ENCODE measurements around the gene VPS9D1. TPM values are rescaled to one million over a fixed set of nuclear protein-coding genes. Genes with fewer than 3 reads are reported as not detected.

Gene VPS9D1
- total RNA-seq, 1 experiment from 2014 or later = 4.2 TPM

DNA sequence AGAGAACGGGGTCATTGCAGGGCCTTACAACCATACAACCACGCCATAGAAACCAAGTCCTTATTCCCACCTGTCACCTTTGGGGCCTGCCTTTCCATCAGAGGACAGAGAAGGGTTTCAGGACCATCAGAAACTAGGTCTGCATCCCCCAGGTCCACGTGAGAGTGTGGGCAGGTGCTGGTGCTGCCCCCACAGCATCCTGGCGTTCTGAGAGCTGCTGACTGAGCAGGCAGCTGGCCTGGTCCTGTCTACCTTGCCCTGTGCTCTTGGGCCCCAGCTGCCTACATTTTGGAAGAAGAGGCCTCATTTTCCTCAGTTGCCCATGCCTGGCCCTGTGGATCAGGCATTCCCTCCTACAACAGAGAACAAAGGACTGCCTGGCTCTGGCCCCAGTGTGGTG lies 22.2 kb upstream of the VPS9D1 start:
- Mint-ChIP-seq H3K27me3 (ENCODE audit: low read depth) (no peaks in the 10 kb centered on the region), H3K27ac (peak overlapping the region; percentile 70; the same call in 1 of the 2 replicates), H3K4me3 (no peak overlapping the region), H3K36me3 (peaks cover 72% of the 10 kb centered on the region), H3K4me1 (no peaks in the 10 kb centered on the region), H3K9me3 (no peaks in the 10 kb centered on the region)
- ChIA-PET POLR2A (no interaction called here), CTCF (interaction anchor here (0.9 to 1.9 kb wide), 2 partner anchors 37 to 118 kb away, joined by 3 to 6 read pairs; no protein-coding TSS in a partner anchor)
- ATAC-seq (no peak), DNase-seq (ENCODE audit: low spot score) (no peak)
- no peak for TF ChIP-seq ZNF263 (CRISPR knock-in tag; IDR thresholded peaks at IDR 0.05; ENCODE audit: low read depth)
- TF ChIP-seq ZNF219 (CRISPR knock-in tag; IDR thresholded peaks at IDR 0.05; ENCODE audit: borderline replicate concordance) = no peak
- no peak for TF ChIP-seq ELF4 (CRISPR knock-in tag; IDR thresholded peaks at IDR 0.05; ENCODE audit: low read depth)
- no peak for TF ChIP-seq ZNF121 (CRISPR knock-in tag; IDR thresholded peaks at IDR 0.05)
- TF ChIP-seq JAZF1 (CRISPR knock-in tag; IDR thresholded peaks at IDR 0.05) = no peak
- no peak for TF ChIP-seq ETV6 (CRISPR knock-in tag; IDR thresholded peaks at IDR 0.05)
- no peak for TF ChIP-seq TCF7 (CRISPR knock-in tag; IDR thresholded peaks at IDR 0.05; ENCODE audit: low read depth)

DNA sequence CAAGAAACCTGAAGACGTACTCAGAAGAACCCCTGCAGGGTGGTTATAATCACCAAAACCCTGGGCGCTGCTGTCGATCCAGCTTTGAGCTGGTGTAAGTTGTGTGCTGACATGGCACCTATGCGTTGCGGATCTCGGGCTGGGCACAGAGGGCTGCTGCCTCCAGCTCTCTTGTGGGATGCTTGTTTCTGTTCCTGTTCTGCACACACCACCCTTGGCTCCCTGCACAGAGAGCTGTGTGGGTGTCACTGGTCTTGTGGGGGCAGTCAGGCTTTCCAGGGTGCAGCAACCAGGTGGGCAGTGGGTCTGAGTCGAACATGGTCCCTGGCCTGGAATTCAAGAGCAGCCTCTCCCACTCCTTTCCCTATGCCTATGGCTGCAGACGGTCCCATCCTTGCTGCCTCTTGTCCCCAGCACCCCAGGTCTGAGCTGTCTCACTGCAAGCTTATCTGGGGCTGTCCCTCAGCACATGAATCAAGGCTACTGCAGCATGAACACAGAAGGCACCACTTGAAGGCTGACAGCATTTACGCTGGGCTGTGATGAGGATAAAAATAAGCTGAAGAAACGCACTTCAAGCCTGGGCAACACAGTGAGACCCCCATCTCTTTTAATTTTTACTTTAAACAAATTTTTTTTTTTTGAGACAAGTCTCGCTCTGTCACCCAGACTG lies 20.8 kb upstream of the VPS9D1 start:
- POLR2A ChIA-PET = interaction anchor here (0.6 kb wide), 1 partner anchor 29 kb away, joined by 3 read pairs; no protein-coding TSS in a partner anchor
- H3K36me3 Mint-ChIP-seq = peaks cover 73% of the 10 kb centered on the region
- CTCF ChIA-PET = interaction anchor here (1.1 to 1.9 kb wide), 2 partner anchors 36 to 41 kb away, joined by 4 to 6 read pairs; no protein-coding TSS in a partner anchor
- DNase-seq (ENCODE audit: low spot score) = no peak
- ATAC-seq = no peak
- TF ChIP-seq NFATC4 (CRISPR knock-in tag; IDR thresholded peaks at IDR 0.05) (no peak), NFYB (CRISPR knock-in tag; conservative IDR thresholded peaks at IDR 0.05; ENCODE audit: low read depth) (no peak), MYBL2 (CRISPR knock-in tag; IDR thresholded peaks at IDR 0.05) (no peak), TCF7 (CRISPR knock-in tag; IDR thresholded peaks at IDR 0.05; ENCODE audit: low read depth) (no peak), TP53 (CRISPR knock-in tag; IDR thresholded peaks at IDR 0.05) (no peak), SP1 (CRISPR knock-in tag; conservative IDR thresholded peaks at IDR 0.05) (no peak)
- TF ChIP-seq, protein P1, sequence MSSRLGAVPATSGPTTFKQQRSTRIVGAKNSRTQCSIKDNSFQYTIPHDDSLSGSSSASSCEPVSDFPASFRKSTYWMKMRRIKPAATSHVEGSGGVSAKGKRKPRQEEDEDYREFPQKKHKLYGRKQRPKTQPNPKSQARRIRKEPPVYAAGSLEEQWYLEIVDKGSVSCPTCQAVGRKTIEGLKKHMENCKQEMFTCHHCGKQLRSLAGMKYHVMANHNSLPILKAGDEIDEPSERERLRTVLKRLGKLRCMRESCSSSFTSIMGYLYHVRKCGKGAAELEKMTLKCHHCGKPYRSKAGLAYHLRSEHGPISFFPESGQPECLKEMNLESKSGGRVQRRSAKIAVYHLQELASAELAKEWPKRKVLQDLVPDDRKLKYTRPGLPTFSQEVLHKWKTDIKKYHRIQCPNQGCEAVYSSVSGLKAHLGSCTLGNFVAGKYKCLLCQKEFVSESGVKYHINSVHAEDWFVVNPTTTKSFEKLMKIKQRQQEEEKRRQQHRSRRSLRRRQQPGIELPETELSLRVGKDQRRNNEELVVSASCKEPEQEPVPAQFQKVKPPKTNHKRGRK (CRISPR knock-in tag; IDR thresholded peaks at IDR 0.05; ENCODE audit: borderline replicate concordance) = no peak
- TF ChIP-seq, protein P2, sequence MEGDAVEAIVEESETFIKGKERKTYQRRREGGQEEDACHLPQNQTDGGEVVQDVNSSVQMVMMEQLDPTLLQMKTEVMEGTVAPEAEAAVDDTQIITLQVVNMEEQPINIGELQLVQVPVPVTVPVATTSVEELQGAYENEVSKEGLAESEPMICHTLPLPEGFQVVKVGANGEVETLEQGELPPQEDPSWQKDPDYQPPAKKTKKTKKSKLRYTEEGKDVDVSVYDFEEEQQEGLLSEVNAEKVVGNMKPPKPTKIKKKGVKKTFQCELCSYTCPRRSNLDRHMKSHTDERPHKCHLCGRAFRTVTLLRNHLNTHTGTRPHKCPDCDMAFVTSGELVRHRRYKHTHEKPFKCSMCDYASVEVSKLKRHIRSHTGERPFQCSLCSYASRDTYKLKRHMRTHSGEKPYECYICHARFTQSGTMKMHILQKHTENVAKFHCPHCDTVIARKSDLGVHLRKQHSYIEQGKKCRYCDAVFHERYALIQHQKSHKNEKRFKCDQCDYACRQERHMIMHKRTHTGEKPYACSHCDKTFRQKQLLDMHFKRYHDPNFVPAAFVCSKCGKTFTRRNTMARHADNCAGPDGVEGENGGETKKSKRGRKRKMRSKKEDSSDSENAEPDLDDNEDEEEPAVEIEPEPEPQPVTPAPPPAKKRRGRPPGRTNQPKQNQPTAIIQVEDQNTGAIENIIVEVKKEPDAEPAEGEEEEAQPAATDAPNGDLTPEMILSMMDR (IDR thresholded peaks at IDR 0.05) = no peak
- TF ChIP-seq, protein P3, sequence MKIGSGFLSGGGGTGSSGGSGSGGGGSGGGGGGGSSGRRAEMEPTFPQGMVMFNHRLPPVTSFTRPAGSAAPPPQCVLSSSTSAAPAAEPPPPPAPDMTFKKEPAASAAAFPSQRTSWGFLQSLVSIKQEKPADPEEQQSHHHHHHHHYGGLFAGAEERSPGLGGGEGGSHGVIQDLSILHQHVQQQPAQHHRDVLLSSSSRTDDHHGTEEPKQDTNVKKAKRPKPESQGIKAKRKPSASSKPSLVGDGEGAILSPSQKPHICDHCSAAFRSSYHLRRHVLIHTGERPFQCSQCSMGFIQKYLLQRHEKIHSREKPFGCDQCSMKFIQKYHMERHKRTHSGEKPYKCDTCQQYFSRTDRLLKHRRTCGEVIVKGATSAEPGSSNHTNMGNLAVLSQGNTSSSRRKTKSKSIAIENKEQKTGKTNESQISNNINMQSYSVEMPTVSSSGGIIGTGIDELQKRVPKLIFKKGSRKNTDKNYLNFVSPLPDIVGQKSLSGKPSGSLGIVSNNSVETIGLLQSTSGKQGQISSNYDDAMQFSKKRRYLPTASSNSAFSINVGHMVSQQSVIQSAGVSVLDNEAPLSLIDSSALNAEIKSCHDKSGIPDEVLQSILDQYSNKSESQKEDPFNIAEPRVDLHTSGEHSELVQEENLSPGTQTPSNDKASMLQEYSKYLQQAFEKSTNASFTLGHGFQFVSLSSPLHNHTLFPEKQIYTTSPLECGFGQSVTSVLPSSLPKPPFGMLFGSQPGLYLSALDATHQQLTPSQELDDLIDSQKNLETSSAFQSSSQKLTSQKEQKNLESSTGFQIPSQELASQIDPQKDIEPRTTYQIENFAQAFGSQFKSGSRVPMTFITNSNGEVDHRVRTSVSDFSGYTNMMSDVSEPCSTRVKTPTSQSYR (CRISPR knock-in tag; IDR thresholded peaks at IDR 0.05) = no peak
- TF ChIP-seq, protein P4, sequence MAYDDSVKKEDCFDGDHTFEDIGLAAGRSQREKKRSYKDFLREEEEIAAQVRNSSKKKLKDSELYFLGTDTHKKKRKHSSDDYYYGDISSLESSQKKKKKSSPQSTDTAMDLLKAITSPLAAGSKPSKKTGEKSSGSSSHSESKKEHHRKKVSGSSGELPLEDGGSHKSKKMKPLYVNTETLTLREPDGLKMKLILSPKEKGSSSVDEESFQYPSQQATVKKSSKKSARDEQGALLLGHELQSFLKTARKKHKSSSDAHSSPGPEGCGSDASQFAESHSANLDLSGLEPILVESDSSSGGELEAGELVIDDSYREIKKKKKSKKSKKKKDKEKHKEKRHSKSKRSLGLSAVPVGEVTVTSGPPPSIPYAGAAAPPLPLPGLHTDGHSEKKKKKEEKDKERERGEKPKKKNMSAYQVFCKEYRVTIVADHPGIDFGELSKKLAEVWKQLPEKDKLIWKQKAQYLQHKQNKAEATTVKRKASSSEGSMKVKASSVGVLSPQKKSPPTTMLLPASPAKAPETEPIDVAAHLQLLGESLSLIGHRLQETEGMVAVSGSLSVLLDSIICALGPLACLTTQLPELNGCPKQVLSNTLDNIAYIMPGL (CRISPR knock-in tag; IDR thresholded peaks at IDR 0.05) = no peak
- TF ChIP-seq, protein P5, sequence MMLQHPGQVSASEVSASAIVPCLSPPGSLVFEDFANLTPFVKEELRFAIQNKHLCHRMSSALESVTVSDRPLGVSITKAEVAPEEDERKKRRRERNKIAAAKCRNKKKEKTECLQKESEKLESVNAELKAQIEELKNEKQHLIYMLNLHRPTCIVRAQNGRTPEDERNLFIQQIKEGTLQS (CRISPR knock-in tag; conservative IDR thresholded peaks at IDR 0.05) = no peak
- TF ChIP-seq, protein P6, sequence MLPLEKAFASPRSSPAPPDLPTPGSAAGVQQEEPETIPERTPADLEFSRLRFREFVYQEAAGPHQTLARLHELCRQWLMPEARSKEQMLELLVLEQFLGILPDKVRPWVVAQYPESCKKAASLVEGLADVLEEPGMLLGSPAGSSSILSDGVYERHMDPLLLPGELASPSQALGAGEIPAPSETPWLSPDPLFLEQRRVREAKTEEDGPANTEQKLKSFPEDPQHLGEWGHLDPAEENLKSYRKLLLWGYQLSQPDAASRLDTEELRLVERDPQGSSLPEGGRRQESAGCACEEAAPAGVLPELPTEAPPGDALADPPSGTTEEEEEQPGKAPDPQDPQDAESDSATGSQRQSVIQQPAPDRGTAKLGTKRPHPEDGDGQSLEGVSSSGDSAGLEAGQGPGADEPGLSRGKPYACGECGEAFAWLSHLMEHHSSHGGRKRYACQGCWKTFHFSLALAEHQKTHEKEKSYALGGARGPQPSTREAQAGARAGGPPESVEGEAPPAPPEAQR (CRISPR knock-in tag; IDR thresholded peaks at IDR 0.05) = no peak
- no peaks in the 10 kb centered on the region for H3K9me3 Mint-ChIP-seq
- H3K4me1 Mint-ChIP-seq = no peaks in the 10 kb centered on the region
- no peaks in the 10 kb centered on the region for H3K27me3 Mint-ChIP-seq (ENCODE audit: low read depth)
- no peak overlapping the region for H3K27ac Mint-ChIP-seq
- H3K4me3 Mint-ChIP-seq = no peak overlapping the region

All from WTC11 (cell line).